A549 (cell line): ENCODE measurements around the gene SNAPC2.

Experiments used
- CBX8 ChIP-seq: fragments of 200-600 bp; sonication (generic); IDR thresholded peaks from 2 replicates; pipeline ENCODE4 v1.6.1; 2016
- CTCF ChIP-seq: fragments of >200 bp; sonication (Bioruptor Twin); formaldehyde crosslinking; IDR thresholded peaks from 3 replicates; pipeline ENCODE4 v1.5.1; 2016
- EP300 ChIP-seq, 2 experiments: fragments of >200 bp; sonication (Bioruptor Twin); formaldehyde crosslinking; IDR thresholded peaks; 2 replicates in 1 of 2; 3 replicates in 1 of 2; pipeline ENCODE4 v1.6.1; 2016 to 2017
- PHF8 ChIP-seq: fragments of 200-600 bp; sonication (generic); IDR thresholded peaks from 2 replicates; pipeline ENCODE4 v1.6.1; 2016; ENCODE audit warnings: low read depth, mild to moderate bottlenecking, antibody characterized with exemption, moderate library complexity, borderline replicate concordance
- RAD21 ChIP-seq, 2 experiments: fragments of >200 bp in 1 of 2; sonication (Bioruptor Twin) in 1 of 2; formaldehyde crosslinking in 1 of 2; IDR thresholded peaks in 1 of 2; conservative IDR thresholded peaks in 1 of 2; 2 replicates in 1 of 2; 3 replicates in 1 of 2; pipeline ENCODE4 v1.6.1; 2012 to 2018; ENCODE audit warnings: inconsistent platforms in 1 of 2
- RCOR1 ChIP-seq: fragments of 150-350 bp; IDR thresholded peaks from 2 replicates; pipeline ENCODE4 v1.6.1; 2014; ENCODE audit warnings: antibody characterized with exemption, low read length, low read depth

- TF ChIP-seq CTCF (no peak), CBX8 (no peak), PHF8 (no peak), RAD21 (conservative IDR thresholded peaks at IDR 0.05 in 1 of 2, IDR thresholded peaks at IDR 0.05 in 1 of 2) (no peak), RCOR1 (no peak), EP300 (IDR thresholded peaks at IDR 0.05) (no peak)
These were observed 8.5 kb upstream of the SNAPC2 start for GRCh38 chr19:7911508-7912143.
